Ishikawa (cell line): ENCODE measurements around the gene DBN1.

Experiments
- CEBPB ChIP-seq: IDR thresholded peaks from 2 replicates; pipeline ENCODE4 v1.6.1; 2012
- CREB1 ChIP-seq: IDR thresholded peaks from 2 replicates; pipeline ENCODE4 v1.6.1; 2012; ENCODE audit warnings: low read depth
- EGR1 ChIP-seq: IDR thresholded peaks from 2 replicates; pipeline ENCODE4 v1.6.1; 2012
- EP300 ChIP-seq: IDR thresholded peaks from 2 replicates; pipeline ENCODE4 v1.6.1; 2012; ENCODE audit warnings: borderline replicate concordance
- FOXM1 ChIP-seq: IDR thresholded peaks from 2 replicates; pipeline ENCODE4 v1.6.1; 2012; ENCODE audit warnings: low read depth, borderline replicate concordance
- NFIC ChIP-seq: IDR thresholded peaks from 2 replicates; pipeline ENCODE4 v1.6.1; 2012
- RAD21 ChIP-seq: IDR thresholded peaks from 2 replicates; pipeline ENCODE4 v1.6.1; 2012; ENCODE audit warnings: low read depth
- TAF1 ChIP-seq: IDR thresholded peaks from 2 replicates; pipeline ENCODE4 v1.6.1; 2012; ENCODE audit warnings: low read depth, mild to moderate bottlenecking
- TCF12 ChIP-seq: IDR thresholded peaks from 2 replicates; pipeline ENCODE4 v1.6.1; 2012; ENCODE audit warnings: low read depth
- TEAD4 ChIP-seq: IDR thresholded peaks from 2 replicates; pipeline ENCODE4 v1.6.1; 2012
- YY1 ChIP-seq: IDR thresholded peaks from 2 replicates; pipeline ENCODE4 v1.6.1; 2012; ENCODE audit warnings: low read depth
- ZBTB7A ChIP-seq: IDR thresholded peaks from 2 replicates; pipeline ENCODE4 v1.6.1; 2012; ENCODE audit warnings: low read depth
- TF ChIP-seq, protein P1 (sequence below): IDR thresholded peaks from 2 replicates; pipeline ENCODE4 v1.6.1; 2012
- TF ChIP-seq, protein P2 (sequence below): IDR thresholded peaks from 2 replicates; pipeline ENCODE4 v1.6.1; 2012; ENCODE audit warnings: low read depth, mild to moderate bottlenecking
- TF ChIP-seq, protein P3 (sequence below): IDR thresholded peaks from 2 replicates; pipeline ENCODE4 v1.6.1; 2012

The DBN1 gene

DNA sequence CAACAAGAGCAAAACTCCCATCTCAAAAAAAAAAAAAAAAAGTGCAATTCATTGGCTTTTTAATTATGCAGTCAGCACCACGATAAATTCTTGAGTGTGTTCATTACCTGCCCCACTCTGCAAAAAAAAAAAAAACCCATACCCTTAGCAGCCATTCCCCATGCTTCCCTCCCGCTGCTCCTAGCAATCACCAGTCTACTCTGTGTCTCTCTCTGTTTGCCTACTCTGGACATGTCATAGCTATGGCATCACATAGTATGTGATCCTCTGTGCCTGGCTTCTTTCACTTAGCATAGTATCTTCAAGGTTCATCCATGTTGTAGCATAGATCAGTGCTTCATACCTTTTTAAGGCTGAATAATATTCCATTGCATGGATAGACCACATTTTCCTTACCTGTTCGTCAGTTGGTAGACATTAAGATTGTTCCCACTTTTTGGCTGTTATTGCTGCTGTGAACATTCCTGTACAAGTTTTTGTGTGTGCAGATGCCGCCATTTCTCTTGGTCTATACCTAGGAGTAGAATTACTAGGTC is 33.8 kb downstream of the DBN1 start:
- no peak for TF ChIP-seq CREB1

DNA sequence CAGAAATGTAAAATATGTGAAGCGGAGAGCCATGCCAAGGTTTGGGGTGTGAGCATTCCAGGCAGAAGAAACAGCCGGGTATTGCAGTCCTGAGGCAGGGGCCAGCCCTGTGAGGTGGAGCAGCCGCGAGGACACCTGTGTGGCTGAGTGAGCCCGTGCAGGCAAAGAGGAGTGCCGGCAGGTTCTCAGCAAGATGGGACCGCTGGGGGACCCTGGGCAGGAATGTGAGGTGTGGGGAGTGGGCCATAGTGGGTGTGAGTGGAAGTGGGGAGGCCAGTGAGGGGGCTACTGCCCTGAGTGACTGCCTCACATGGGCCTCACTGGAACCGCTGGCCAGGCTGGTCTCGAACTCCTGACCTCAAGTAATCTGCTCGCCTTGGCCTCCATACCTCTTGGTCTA is 35.0 kb downstream of the DBN1 start:
- TF ChIP-seq EGR1 (no peak), CREB1 (no peak), TCF12 (no peak), EP300 (no peak), YY1 (no peak), CEBPB (no peak), TAF1 (no peak), FOXM1 (no peak), RAD21 (no peak), NFIC (no peak), TEAD4 (no peak), ZBTB7A (no peak)
- TF ChIP-seq, protein P1, sequence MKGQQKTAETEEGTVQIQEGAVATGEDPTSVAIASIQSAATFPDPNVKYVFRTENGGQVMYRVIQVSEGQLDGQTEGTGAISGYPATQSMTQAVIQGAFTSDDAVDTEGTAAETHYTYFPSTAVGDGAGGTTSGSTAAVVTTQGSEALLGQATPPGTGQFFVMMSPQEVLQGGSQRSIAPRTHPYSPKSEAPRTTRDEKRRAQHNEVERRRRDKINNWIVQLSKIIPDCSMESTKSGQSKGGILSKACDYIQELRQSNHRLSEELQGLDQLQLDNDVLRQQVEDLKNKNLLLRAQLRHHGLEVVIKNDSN = no peak
- TF ChIP-seq, protein P2, sequence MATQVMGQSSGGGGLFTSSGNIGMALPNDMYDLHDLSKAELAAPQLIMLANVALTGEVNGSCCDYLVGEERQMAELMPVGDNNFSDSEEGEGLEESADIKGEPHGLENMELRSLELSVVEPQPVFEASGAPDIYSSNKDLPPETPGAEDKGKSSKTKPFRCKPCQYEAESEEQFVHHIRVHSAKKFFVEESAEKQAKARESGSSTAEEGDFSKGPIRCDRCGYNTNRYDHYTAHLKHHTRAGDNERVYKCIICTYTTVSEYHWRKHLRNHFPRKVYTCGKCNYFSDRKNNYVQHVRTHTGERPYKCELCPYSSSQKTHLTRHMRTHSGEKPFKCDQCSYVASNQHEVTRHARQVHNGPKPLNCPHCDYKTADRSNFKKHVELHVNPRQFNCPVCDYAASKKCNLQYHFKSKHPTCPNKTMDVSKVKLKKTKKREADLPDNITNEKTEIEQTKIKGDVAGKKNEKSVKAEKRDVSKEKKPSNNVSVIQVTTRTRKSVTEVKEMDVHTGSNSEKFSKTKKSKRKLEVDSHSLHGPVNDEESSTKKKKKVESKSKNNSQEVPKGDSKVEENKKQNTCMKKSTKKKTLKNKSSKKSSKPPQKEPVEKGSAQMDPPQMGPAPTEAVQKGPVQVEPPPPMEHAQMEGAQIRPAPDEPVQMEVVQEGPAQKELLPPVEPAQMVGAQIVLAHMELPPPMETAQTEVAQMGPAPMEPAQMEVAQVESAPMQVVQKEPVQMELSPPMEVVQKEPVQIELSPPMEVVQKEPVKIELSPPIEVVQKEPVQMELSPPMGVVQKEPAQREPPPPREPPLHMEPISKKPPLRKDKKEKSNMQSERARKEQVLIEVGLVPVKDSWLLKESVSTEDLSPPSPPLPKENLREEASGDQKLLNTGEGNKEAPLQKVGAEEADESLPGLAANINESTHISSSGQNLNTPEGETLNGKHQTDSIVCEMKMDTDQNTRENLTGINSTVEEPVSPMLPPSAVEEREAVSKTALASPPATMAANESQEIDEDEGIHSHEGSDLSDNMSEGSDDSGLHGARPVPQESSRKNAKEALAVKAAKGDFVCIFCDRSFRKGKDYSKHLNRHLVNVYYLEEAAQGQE = no peak
- TF ChIP-seq, protein P3, sequence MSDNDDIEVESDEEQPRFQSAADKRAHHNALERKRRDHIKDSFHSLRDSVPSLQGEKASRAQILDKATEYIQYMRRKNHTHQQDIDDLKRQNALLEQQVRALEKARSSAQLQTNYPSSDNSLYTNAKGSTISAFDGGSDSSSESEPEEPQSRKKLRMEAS = no peak

GRCh38 chr5:177437623-177438022 is 35.8 kb downstream of the DBN1 start:
- TF ChIP-seq ZBTB7A (no peak), FOXM1 (no peak), EP300 (no peak), TCF12 (no peak), RAD21 (no peak)
- TF ChIP-seq, protein P1 = peak; percentile 74

DNA sequence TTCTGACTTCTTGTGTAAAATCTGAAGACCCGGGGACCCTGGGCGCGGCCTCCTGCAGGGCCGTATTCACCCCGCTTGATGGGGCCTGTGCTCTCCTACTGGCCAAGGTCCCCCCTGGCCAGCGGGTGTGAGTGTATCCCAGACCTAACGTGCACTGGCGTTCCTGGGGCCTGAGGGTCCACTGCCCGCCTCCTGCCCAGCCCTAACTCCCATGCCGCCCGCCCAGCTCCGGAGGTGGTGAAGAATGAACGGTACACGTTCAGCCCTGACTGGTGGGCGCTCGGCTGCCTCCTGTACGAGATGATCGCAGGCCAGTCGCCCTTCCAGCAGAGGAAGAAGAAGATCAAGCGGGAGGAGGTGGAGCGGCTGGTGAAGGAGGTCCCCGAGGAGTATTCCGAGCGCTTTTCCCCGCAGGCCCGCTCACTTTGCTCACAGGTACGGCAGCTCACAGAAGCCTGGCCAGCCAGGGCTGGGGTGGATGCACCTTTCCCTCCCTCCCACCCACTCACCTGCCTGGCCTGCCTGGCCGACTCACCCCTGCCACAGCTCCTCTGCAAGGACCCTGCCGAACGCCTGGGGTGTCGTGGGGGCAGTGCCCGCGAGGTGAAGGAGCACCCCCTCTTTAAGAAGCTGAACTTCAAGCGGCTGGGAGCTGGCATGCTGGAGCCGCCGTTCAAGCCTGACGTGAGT is 37.4 kb downstream of the DBN1 start:
- TF ChIP-seq TCF12 (no peak), ZBTB7A (no peak), CEBPB (no peak), CREB1 (no peak), NFIC (no peak), YY1 (no peak), EP300 (no peak), EGR1 (no peak), FOXM1 (no peak), RAD21 (no peak)
- TF ChIP-seq, protein P3 = no peak

GRCh38 chr5:177434942-177435738 is 38.3 kb downstream of the DBN1 start:
- TF ChIP-seq ZBTB7A (no peak), TAF1 (no peak)
- TF ChIP-seq, protein P2 = no peak

- TF ChIP-seq YY1 = no peak
- no peak for TF ChIP-seq TEAD4
- no peak for TF ChIP-seq CREB1
- TF ChIP-seq CEBPB = no peak
- no peak for TF ChIP-seq NFIC
- no peak for TF ChIP-seq ZBTB7A
- no peak for TF ChIP-seq FOXM1
- TF ChIP-seq TCF12 = no peak
- no peak for TF ChIP-seq TAF1
- no peak for TF ChIP-seq EGR1
- TF ChIP-seq, protein P2 = no peak
- TF ChIP-seq RAD21 = no peak
- TF ChIP-seq, protein P3 = no peak
Observed at GRCh38 chr5:177434437-177434836, 39.0 kb downstream of the DBN1 start.
